ENCODE results near the gene APBB1IP.

Gene APBB1IP

GRCh38 chr10:26453850-26454249, 15.7 kb downstream of the APBB1IP start:
- no peak for TF ChIP-seq NFIC (IDR thresholded peaks at IDR 0.05)
- no peak for TF ChIP-seq FOXM1 (IDR thresholded peaks at IDR 0.05; ENCODE audit: borderline replicate concordance, low read depth)
- no peak for TF ChIP-seq YY1 (IDR thresholded peaks at IDR 0.05; ENCODE audit: low read depth)
- no peak for TF ChIP-seq TEAD4 (IDR thresholded peaks at IDR 0.05)
- TF ChIP-seq EP300 (IDR thresholded peaks at IDR 0.05; ENCODE audit: borderline replicate concordance): no peak
- TF ChIP-seq RAD21 (IDR thresholded peaks at IDR 0.05; ENCODE audit: low read depth): no peak
- TF ChIP-seq TCF12 (IDR thresholded peaks at IDR 0.05; ENCODE audit: low read depth): no peak
- no peak for TF ChIP-seq CEBPB (IDR thresholded peaks at IDR 0.05)

GRCh38 chr10:26454891-26455290, 16.8 kb downstream of the APBB1IP start:
- no peak for TF ChIP-seq TEAD4 (IDR thresholded peaks at IDR 0.05)
- no peak for TF ChIP-seq MAX (IDR thresholded peaks at IDR 0.05)
- TF ChIP-seq TAF1 (IDR thresholded peaks at IDR 0.05; ENCODE audit: low read depth): no peak
- no peak for TF ChIP-seq TCF12 (IDR thresholded peaks at IDR 0.05; ENCODE audit: low read depth)
- no peak for TF ChIP-seq ZBTB7A (IDR thresholded peaks at IDR 0.05; ENCODE audit: low read depth)
- TF ChIP-seq CEBPB (IDR thresholded peaks at IDR 0.05): no peak
- TF ChIP-seq YY1 (IDR thresholded peaks at IDR 0.05; ENCODE audit: low read depth): no peak
- TF ChIP-seq RAD21 (IDR thresholded peaks at IDR 0.05; ENCODE audit: low read depth): no peak
- TF ChIP-seq NFIC (IDR thresholded peaks at IDR 0.05): no peak
- TF ChIP-seq REST (IDR thresholded peaks at IDR 0.05; ENCODE audit: low read depth): no peak
- TF ChIP-seq EGR1 (IDR thresholded peaks at IDR 0.05): no peak

GRCh38 chr10:26455567-26456315, 17.6 kb downstream of the APBB1IP start:
- TF ChIP-seq FOXM1 (IDR thresholded peaks at IDR 0.05; ENCODE audit: borderline replicate concordance, low read depth) (no peak), EP300 (IDR thresholded peaks at IDR 0.05; ENCODE audit: borderline replicate concordance) (no peak), EGR1 (IDR thresholded peaks at IDR 0.05) (no peak), REST (IDR thresholded peaks at IDR 0.05; ENCODE audit: low read depth) (no peak), NFIC (IDR thresholded peaks at IDR 0.05) (no peak), YY1 (IDR thresholded peaks at IDR 0.05; ENCODE audit: low read depth) (no peak), USF1 (IDR thresholded peaks at IDR 0.05) (no peak), TAF1 (IDR thresholded peaks at IDR 0.05; ENCODE audit: low read depth) (no peak), RAD21 (IDR thresholded peaks at IDR 0.05; ENCODE audit: low read depth) (no peak), TEAD4 (IDR thresholded peaks at IDR 0.05) (no peak), CEBPB (IDR thresholded peaks at IDR 0.05) (no peak), MAX (IDR thresholded peaks at IDR 0.05) (no peak), TCF12 (IDR thresholded peaks at IDR 0.05; ENCODE audit: low read depth) (no peak), ZBTB7A (IDR thresholded peaks at IDR 0.05; ENCODE audit: low read depth) (no peak), CREB1 (IDR thresholded peaks at IDR 0.05; ENCODE audit: low read depth) (no peak)

GRCh38 chr10:26457088-26457487, 18.9 kb downstream of the APBB1IP start:
- TF ChIP-seq CEBPB (IDR thresholded peaks at IDR 0.05) (no peak), ZBTB7A (IDR thresholded peaks at IDR 0.05; ENCODE audit: low read depth) (no peak), TEAD4 (IDR thresholded peaks at IDR 0.05) (no peak), REST (IDR thresholded peaks at IDR 0.05; ENCODE audit: low read depth) (no peak), FOXM1 (IDR thresholded peaks at IDR 0.05; ENCODE audit: borderline replicate concordance, low read depth) (no peak), TAF1 (IDR thresholded peaks at IDR 0.05; ENCODE audit: low read depth) (no peak), EGR1 (IDR thresholded peaks at IDR 0.05) (no peak), EP300 (IDR thresholded peaks at IDR 0.05; ENCODE audit: borderline replicate concordance) (no peak), TCF12 (IDR thresholded peaks at IDR 0.05; ENCODE audit: low read depth) (no peak), YY1 (IDR thresholded peaks at IDR 0.05; ENCODE audit: low read depth) (no peak), RAD21 (IDR thresholded peaks at IDR 0.05; ENCODE audit: low read depth) (no peak), MAX (IDR thresholded peaks at IDR 0.05) (no peak), NFIC (IDR thresholded peaks at IDR 0.05) (no peak), CREB1 (IDR thresholded peaks at IDR 0.05; ENCODE audit: low read depth) (no peak), USF1 (IDR thresholded peaks at IDR 0.05) (no peak)
